H9 (cell line): Measurements from ENCODE around the gene KLRC2. TPM values are rescaled to one million over a fixed set of nuclear protein-coding genes. Genes with fewer than 3 reads are reported as not detected.
"Not testable (repeated sequence)": the region's sequence is repeated elsewhere in the genome, so short reads cannot be mapped to it uniquely, and the experiment has no call there.

Experiments used
- DNase-seq: peaks from one replicate; pipeline ENCODE4 v3.0.0-alpha.2; 2017
- H2AFZ ChIP-seq: one replicate; pipeline ENCODE4 v1.6.1; 2013; ENCODE audit warnings: mild to moderate bottlenecking, low read length, control low read depth, moderate library complexity
- H2AK5ac ChIP-seq: 2 replicates; pipeline ENCODE4 v1.6.1; 2013; ENCODE audit warnings: low read length, control low read depth, mixed read lengths; ENCODE audit not compliant: insufficient read length
- H2BK120ac ChIP-seq: one replicate; pipeline ENCODE4 v1.6.1; 2013; ENCODE audit warnings: low read depth, mild to moderate bottlenecking, low read length, control low read depth, inconsistent platforms; ENCODE audit not compliant: poor library complexity, severe bottlenecking
- H2BK12ac ChIP-seq: 2 replicates; pipeline ENCODE4 v1.6.1; 2013; ENCODE audit warnings: low read length, control low read depth, mixed read lengths, low read depth; ENCODE audit not compliant: insufficient read length
- H2BK15ac ChIP-seq: 2 replicates; pipeline ENCODE4 v1.6.1; 2013; ENCODE audit warnings: low read depth, low read length, control low read depth
- H2BK20ac ChIP-seq: one replicate; pipeline ENCODE4 v1.6.1; 2013; ENCODE audit warnings: low read depth, mild to moderate bottlenecking, low read length, control low read depth, inconsistent platforms; ENCODE audit not compliant: poor library complexity, severe bottlenecking
- H2BK5ac ChIP-seq: 2 replicates; pipeline ENCODE4 v1.6.1; 2013; ENCODE audit warnings: low read length, control low read depth, mixed read lengths; ENCODE audit not compliant: insufficient read length
- H3K14ac ChIP-seq: 2 replicates; pipeline ENCODE4 v1.6.1; 2013; ENCODE audit warnings: low read length, control low read depth; ENCODE audit not compliant: insufficient read depth
- H3K18ac ChIP-seq: 2 replicates; pipeline ENCODE4 v1.6.1; 2013; ENCODE audit warnings: low read depth, mild to moderate bottlenecking, mixed read lengths, low read length, control low read depth; ENCODE audit not compliant: insufficient read length
- H3K23ac ChIP-seq: 2 replicates; pipeline ENCODE4 v1.6.1; 2013; ENCODE audit warnings: low read length, control low read depth, mixed read lengths, low read depth; ENCODE audit not compliant: insufficient read length
- H3K23me2 ChIP-seq: 2 replicates; pipeline ENCODE4 v1.6.1; 2013; ENCODE audit warnings: low read depth, mild to moderate bottlenecking, mixed read lengths, low read length, control low read depth; ENCODE audit not compliant: insufficient read length, poor library complexity, severe bottlenecking
- H3K27ac ChIP-seq: 2 replicates; pipeline ENCODE4 v1.5.1; 2013; ENCODE audit warnings: low read length, control low read depth, mixed read lengths, low read depth; ENCODE audit not compliant: insufficient read length
- H3K27me3 ChIP-seq: 2 replicates; pipeline ENCODE4 v1.6.1; 2013; ENCODE audit warnings: low read length, control low read depth, inconsistent platforms; ENCODE audit not compliant: insufficient read depth
- H3K4ac ChIP-seq: 2 replicates; pipeline ENCODE4 v1.6.1; 2013; ENCODE audit warnings: low read depth, mild to moderate bottlenecking, control low read depth, inconsistent platforms, low read length, moderate library complexity
- H3K4me1 ChIP-seq: 2 replicates; pipeline ENCODE4 v1.6.1; 2013; ENCODE audit warnings: low read length, control low read depth, inconsistent platforms; ENCODE audit not compliant: insufficient read depth
- H3K4me2 ChIP-seq: 2 replicates; pipeline ENCODE4 v1.6.1; 2013; ENCODE audit warnings: low read length, control low read depth, mixed read lengths; ENCODE audit not compliant: insufficient read length, insufficient read depth
- H3K56ac ChIP-seq: 2 replicates; pipeline ENCODE4 v1.6.1; 2013; ENCODE audit warnings: low read depth, mild to moderate bottlenecking, mixed read lengths, low read length, control low read depth; ENCODE audit not compliant: insufficient read length
- H3K79me1 ChIP-seq: 2 replicates; pipeline ENCODE4 v1.6.1; 2013; ENCODE audit warnings: low read depth, mild to moderate bottlenecking, moderate library complexity, low read length, control low read depth, inconsistent platforms; ENCODE audit not compliant: insufficient read depth, poor library complexity, severe bottlenecking
- H3K79me2 ChIP-seq: 2 replicates; pipeline ENCODE4 v1.6.1; 2013; ENCODE audit warnings: low read length, control low read depth, inconsistent platforms; ENCODE audit not compliant: insufficient read depth
- H3K9ac ChIP-seq: 2 replicates; pipeline ENCODE4 v1.6.1; 2013; ENCODE audit warnings: low read length, control low read depth, mixed read lengths; ENCODE audit not compliant: insufficient read length; ENCODE audit errors: extremely low read depth
- H3K9me3 ChIP-seq: one replicate; pipeline ENCODE4 v1.6.1; 2013; ENCODE audit warnings: low read depth, low read length, inconsistent platforms; ENCODE audit not compliant: control insufficient read depth
- H3T11ph ChIP-seq: one replicate; pipeline ENCODE4 v1.6.1; 2013; ENCODE audit warnings: mild to moderate bottlenecking, low read length, control low read depth, inconsistent platforms
- H4K20me1 ChIP-seq: one replicate; pipeline ENCODE4 v1.6.1; 2013; ENCODE audit not compliant: control insufficient read depth, insufficient read length, insufficient read depth
- H4K5ac ChIP-seq: 2 replicates; pipeline ENCODE4 v1.6.1; 2013; ENCODE audit warnings: low read depth, mild to moderate bottlenecking, mixed read lengths, low read length, control low read depth; ENCODE audit not compliant: insufficient read length
- H4K8ac ChIP-seq: replicated peaks from 2 replicates; pipeline ENCODE4 v1.6.1; 2013; ENCODE audit warnings: low read length, control low read depth, mixed read lengths, low read depth; ENCODE audit not compliant: insufficient read length
- H4K91ac ChIP-seq: 2 replicates; pipeline ENCODE4 v1.6.1; 2013; ENCODE audit warnings: low read depth, mild to moderate bottlenecking, moderate library complexity, mixed read lengths, low read length, control low read depth; ENCODE audit not compliant: insufficient read length
- H3K27ac Mint-ChIP-seq, 3 experiments: 2 replicates in 2 of 3; 3 replicates in 1 of 3; pipeline ENCODE4 v1.8.0; 2020 to 2021; ENCODE audit warnings: mixed read lengths in 3 of 3, mild to moderate bottlenecking in 1 of 3, moderate library complexity in 1 of 3
- H3K27me3 Mint-ChIP-seq: 2 replicates; pipeline ENCODE4 v1.8.0; 2021; ENCODE audit warnings: low read depth, mild to moderate bottlenecking, moderate library complexity, mixed read lengths
- H3K36me3 Mint-ChIP-seq, 3 experiments: 2 replicates in 2 of 3; 3 replicates in 1 of 3; pipeline ENCODE4 v1.8.0; 2020 to 2021; ENCODE audit warnings: low read depth in 3 of 3, mixed read lengths in 3 of 3; ENCODE audit not compliant: insufficient read depth in 1 of 3
- H3K4me1 Mint-ChIP-seq, 2 experiments: 2 replicates each; pipeline ENCODE4 v1.8.0; 2020; ENCODE audit warnings: mixed read lengths in 2 of 2
- H3K4me3 Mint-ChIP-seq, 2 experiments: 2 replicates in 1 of 2; 3 replicates in 1 of 2; pipeline ENCODE4 v1.8.0; 2020 to 2021; ENCODE audit warnings: mild to moderate bottlenecking in 2 of 2, mixed read lengths in 2 of 2, moderate library complexity in 1 of 2
- H3K9me3 Mint-ChIP-seq, 2 experiments: 2 replicates in 1 of 2; 3 replicates in 1 of 2; pipeline ENCODE4 v1.8.0; 2020; ENCODE audit warnings: mild to moderate bottlenecking in 2 of 2, mixed read lengths in 2 of 2, moderate library complexity in 1 of 2
- WGBS: extraction: QIAGEN DNeasy Blood & Tissue Kit; methylation state at CpG from one replicate; pipeline ENCODE4 v1.1.7; 2013; ENCODE audit warnings: missing lambda C conversion rate, low lambda C conversion rate, mixed read lengths; ENCODE audit not compliant: insufficient read length; ENCODE audit errors: extremely low coverage; 5-methylcytosine and 5-hydroxymethylcytosine counted together
- total RNA-seq: library from RNA; stranded (reverse); gene quantifications from 2 replicates; pipeline ENCODE4 v1.2.1, GENCODE V29; 2021

Gene KLRC2
- total RNA-seq, 1 experiment from 2014 or later = not detected

GRCh38 chr12:10441144-10441543 is 5.3 kb upstream of the KLRC2 start:
- H4K91ac ChIP-seq, H2BK12ac ChIP-seq, H3K9me3 ChIP-seq, H3K23me2 ChIP-seq, H2BK20ac ChIP-seq, H3K23ac ChIP-seq, H3K27ac Mint-ChIP-seq, H3K4me3 Mint-ChIP-seq, H3K4me1 Mint-ChIP-seq, H4K8ac ChIP-seq, H3K14ac ChIP-seq, H3K9me3 Mint-ChIP-seq, H4K5ac ChIP-seq, H3K27me3 Mint-ChIP-seq, H2BK120ac ChIP-seq, H3K27ac ChIP-seq, H3K79me2 ChIP-seq, H3K4me1 ChIP-seq, H2BK5ac ChIP-seq, H3K79me1 ChIP-seq, H3K9ac ChIP-seq, H3K27me3 ChIP-seq, H2BK15ac ChIP-seq, H3K4ac ChIP-seq, H2AFZ ChIP-seq, H3T11ph ChIP-seq, H3K18ac ChIP-seq, H2AK5ac ChIP-seq, H4K20me1 ChIP-seq, H3K4me2 ChIP-seq, H3K56ac ChIP-seq, H3K36me3 Mint-ChIP-seq: not testable (repeated sequence)
- WGBS = no CpG with 5 or more reads among the region's 8 CpGs
- DNase-seq = peak; percentile 27

DNA sequence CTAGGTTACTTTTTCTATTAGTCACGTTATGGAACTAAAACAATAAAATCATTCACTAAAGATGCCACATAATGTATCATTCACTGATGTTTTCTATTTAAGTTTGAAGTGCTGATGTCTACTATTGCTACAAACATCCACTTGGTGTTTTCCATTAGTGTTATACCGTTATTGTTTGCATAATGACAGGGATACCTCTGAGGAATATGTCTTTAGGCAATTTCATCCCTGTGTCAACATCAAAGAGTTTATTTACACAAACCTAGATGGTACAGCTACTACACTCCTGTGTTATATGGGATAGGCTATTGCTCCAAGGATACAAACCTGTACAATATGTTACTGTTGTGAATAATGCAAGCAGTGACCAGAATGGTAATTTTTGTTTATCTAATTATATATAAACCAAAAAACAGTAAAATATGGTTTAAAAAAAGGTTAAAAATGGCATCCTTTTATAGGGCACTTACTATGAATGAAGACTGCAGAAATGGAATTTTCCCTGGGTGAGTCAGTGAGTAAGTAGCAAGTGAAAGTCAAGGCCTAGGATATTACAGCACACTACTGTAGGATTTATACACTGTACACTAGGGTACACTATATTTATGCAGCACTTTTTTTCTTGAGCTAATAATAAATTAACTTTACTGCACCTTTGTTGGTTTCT is 3.9 kb upstream of the KLRC2 start:
- no CpG with 5 or more reads among the region's 2 CpGs for WGBS
- H3K9me3 Mint-ChIP-seq, H3K27me3 Mint-ChIP-seq: not testable (repeated sequence)

More for the DNA sequence above, 3.9 kb upstream of the KLRC2 start:
- not testable (repeated sequence) for H2BK15ac ChIP-seq, DNase-seq, H3K56ac ChIP-seq, H2BK5ac ChIP-seq, H3K9me3 ChIP-seq, H3K27ac Mint-ChIP-seq, H4K20me1 ChIP-seq, H3K79me1 ChIP-seq, H2AK5ac ChIP-seq, H2BK120ac ChIP-seq, H3K9ac ChIP-seq, H3K23me2 ChIP-seq, H3K27ac ChIP-seq, H2AFZ ChIP-seq, H2BK12ac ChIP-seq, H4K8ac ChIP-seq, H3K14ac ChIP-seq, H4K91ac ChIP-seq, H3K27me3 ChIP-seq, H3K4me1 Mint-ChIP-seq, H3K4me3 Mint-ChIP-seq, H3K18ac ChIP-seq, H3K4me1 ChIP-seq, H3K36me3 Mint-ChIP-seq, H2BK20ac ChIP-seq, H3T11ph ChIP-seq, H3K4ac ChIP-seq, H3K79me2 ChIP-seq, H4K5ac ChIP-seq, H3K4me2 ChIP-seq, H3K23ac ChIP-seq
